ENCODE measurements around the gene CAB39. TPM values are rescaled to one million over a fixed set of nuclear protein-coding genes. Genes with fewer than 3 reads are reported as not detected.

Gene CAB39
- polyA plus RNA-seq, 1 donor (not counting 4 experiments of a cell fraction or from before 2014, with no cell fraction given): 120 TPM

DNA sequence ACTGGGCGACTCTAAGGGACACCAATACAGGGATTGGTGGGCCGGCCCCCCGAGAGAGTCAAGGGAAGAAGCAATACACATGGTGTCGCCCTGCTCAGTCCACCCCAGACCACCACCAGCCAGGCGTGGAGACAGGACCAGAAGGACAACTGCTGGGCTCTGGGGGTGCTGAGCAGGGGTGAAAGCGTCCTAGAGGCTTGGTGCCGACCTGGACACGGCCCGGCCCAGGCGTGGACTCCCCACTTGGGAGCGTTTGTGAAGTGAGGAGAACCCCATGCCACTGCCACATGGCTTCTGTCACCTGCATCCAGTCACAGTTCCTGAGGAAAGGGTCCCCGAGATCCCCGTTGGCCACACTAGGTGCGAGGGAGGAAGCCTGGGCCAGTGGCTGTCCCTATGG lies 116.7 kb downstream of the CAB39 start:
- no peak overlapping the region for H3K27ac ChIP-seq (ENCODE audit: control insufficient read depth, insufficient read depth, low read length)
- peaks cover 4% of the 10 kb centered on the region for H3K9me3 ChIP-seq (ENCODE audit: control insufficient read depth, low read depth, low read length)
- H3K79me2 ChIP-seq (ENCODE audit: control insufficient read depth, insufficient read depth, low read length): no peaks in the 10 kb centered on the region
- H3K4me1 ChIP-seq (ENCODE audit: control insufficient read depth, extremely low read depth, insufficient read depth, low read length): no peaks in the 10 kb centered on the region
- H3K4me2 ChIP-seq (ENCODE audit: control insufficient read depth, extremely low read depth, insufficient read depth, low read depth, low read length): no peak overlapping the region
- no peaks in the 10 kb centered on the region for H4K20me1 ChIP-seq (ENCODE audit: control insufficient read depth, extremely low read depth, insufficient read depth, low read length)
- DNase-seq (ENCODE audit: low read depth, low spot score): no peak
- no peak overlapping the region for H3K9ac ChIP-seq (ENCODE audit: control insufficient read depth, extremely low read depth, insufficient read depth, low read length)
- H3K9me1 ChIP-seq (ENCODE audit: control insufficient read depth, extremely low read depth, insufficient read depth, low read length): no peaks in the 10 kb centered on the region
- H2AFZ ChIP-seq (ENCODE audit: control insufficient read depth, low read length): no peak overlapping the region
- dilution Hi-C loops (cut with MboI; ENCODE audit: extremely low pct_ligation_motif_present, low sequenced_read_pairs): no loop called here
- no peaks in the 10 kb centered on the region for H3K36me3 ChIP-seq (ENCODE audit: control insufficient read depth in 2 of 2, extremely low read depth in 1 of 2, insufficient read depth in 2 of 2, low read length in 2 of 2)
- H3K4me3 ChIP-seq (ENCODE audit: control insufficient read depth in 2 of 3, extremely low read depth in 1 of 3, insufficient read depth in 2 of 3, low read depth in 1 of 3, low read length in 3 of 3): no peak overlapping the region
- TF ChIP-seq, protein P1, sequence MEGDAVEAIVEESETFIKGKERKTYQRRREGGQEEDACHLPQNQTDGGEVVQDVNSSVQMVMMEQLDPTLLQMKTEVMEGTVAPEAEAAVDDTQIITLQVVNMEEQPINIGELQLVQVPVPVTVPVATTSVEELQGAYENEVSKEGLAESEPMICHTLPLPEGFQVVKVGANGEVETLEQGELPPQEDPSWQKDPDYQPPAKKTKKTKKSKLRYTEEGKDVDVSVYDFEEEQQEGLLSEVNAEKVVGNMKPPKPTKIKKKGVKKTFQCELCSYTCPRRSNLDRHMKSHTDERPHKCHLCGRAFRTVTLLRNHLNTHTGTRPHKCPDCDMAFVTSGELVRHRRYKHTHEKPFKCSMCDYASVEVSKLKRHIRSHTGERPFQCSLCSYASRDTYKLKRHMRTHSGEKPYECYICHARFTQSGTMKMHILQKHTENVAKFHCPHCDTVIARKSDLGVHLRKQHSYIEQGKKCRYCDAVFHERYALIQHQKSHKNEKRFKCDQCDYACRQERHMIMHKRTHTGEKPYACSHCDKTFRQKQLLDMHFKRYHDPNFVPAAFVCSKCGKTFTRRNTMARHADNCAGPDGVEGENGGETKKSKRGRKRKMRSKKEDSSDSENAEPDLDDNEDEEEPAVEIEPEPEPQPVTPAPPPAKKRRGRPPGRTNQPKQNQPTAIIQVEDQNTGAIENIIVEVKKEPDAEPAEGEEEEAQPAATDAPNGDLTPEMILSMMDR (optimal IDR thresholded peaks at IDR 0.05 in 1 of 3, IDR thresholded peaks at IDR 0.05 in 1 of 3, conservative IDR thresholded peaks at IDR 0.05 in 1 of 3; ENCODE audit: extremely low read depth in 1 of 3, insufficient read depth in 2 of 3, low read length in 3 of 3): no peak
- no peak for TF ChIP-seq EZH2 (IDR thresholded peaks at IDR 0.05; ENCODE audit: low read length)
- H3K27me3 ChIP-seq (ENCODE audit: control insufficient read depth, extremely low read depth, insufficient read depth, low read length): peaks cover 13% of the 10 kb centered on the region
- FAIRE-seq: no peak

DNA sequence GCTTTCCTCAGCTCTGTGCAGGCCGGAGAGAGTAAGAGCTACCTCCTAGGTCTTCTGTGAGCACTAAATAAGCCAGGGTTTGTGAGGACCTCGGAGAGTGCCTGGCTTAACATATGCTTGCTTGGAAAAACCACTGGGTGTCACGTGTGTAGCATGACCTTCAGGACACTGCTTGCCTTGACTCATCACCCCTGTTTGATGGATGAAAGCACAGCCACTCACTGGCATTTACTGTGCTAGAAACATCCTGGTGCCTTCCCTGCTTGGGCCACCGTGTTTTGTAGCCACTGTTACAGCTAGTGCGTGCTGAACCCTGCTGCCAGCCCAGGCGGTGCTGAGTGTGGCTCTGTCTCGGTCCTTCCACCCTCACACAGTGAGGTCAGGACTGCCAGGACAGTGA lies 117.3 kb downstream of the CAB39 start:
- H3K4me3 ChIP-seq (ENCODE audit: control insufficient read depth in 2 of 3, extremely low read depth in 1 of 3, insufficient read depth in 2 of 3, low read depth in 1 of 3, low read length in 3 of 3): no peak overlapping the region
- no peak for TF ChIP-seq EZH2 (IDR thresholded peaks at IDR 0.05; ENCODE audit: low read length)
- TF ChIP-seq, protein P1 (optimal IDR thresholded peaks at IDR 0.05 in 1 of 3, IDR thresholded peaks at IDR 0.05 in 1 of 3, conservative IDR thresholded peaks at IDR 0.05 in 1 of 3; ENCODE audit: extremely low read depth in 1 of 3, insufficient read depth in 2 of 3, low read length in 3 of 3): no peak
- no peaks in the 10 kb centered on the region for H4K20me1 ChIP-seq (ENCODE audit: control insufficient read depth, extremely low read depth, insufficient read depth, low read length)
- no peaks in the 10 kb centered on the region for H3K4me1 ChIP-seq (ENCODE audit: control insufficient read depth, extremely low read depth, insufficient read depth, low read length)
- FAIRE-seq (no peak), DNase-seq (ENCODE audit: low read depth, low spot score) (no peak)
- H3K36me3 ChIP-seq (ENCODE audit: control insufficient read depth in 2 of 2, extremely low read depth in 1 of 2, insufficient read depth in 2 of 2, low read length in 2 of 2): no peaks in the 10 kb centered on the region
- H3K9ac ChIP-seq (ENCODE audit: control insufficient read depth, extremely low read depth, insufficient read depth, low read length): no peak overlapping the region
- no peak overlapping the region for H3K4me2 ChIP-seq (ENCODE audit: control insufficient read depth, extremely low read depth, insufficient read depth, low read depth, low read length)
- no peak overlapping the region for H3K27ac ChIP-seq (ENCODE audit: control insufficient read depth, insufficient read depth, low read length)
- no peaks in the 10 kb centered on the region for H3K9me1 ChIP-seq (ENCODE audit: control insufficient read depth, extremely low read depth, insufficient read depth, low read length)
- H2AFZ ChIP-seq (ENCODE audit: control insufficient read depth, low read length): no peak overlapping the region
- dilution Hi-C loops (cut with MboI; ENCODE audit: extremely low pct_ligation_motif_present, low sequenced_read_pairs): no loop called here
- peaks cover 13% of the 10 kb centered on the region for H3K27me3 ChIP-seq (ENCODE audit: control insufficient read depth, extremely low read depth, insufficient read depth, low read length)
- H3K9me3 ChIP-seq (ENCODE audit: control insufficient read depth, low read depth, low read length): peaks cover 4% of the 10 kb centered on the region
- no peaks in the 10 kb centered on the region for H3K79me2 ChIP-seq (ENCODE audit: control insufficient read depth, insufficient read depth, low read length)

Data from keratinocyte (primary cell).